ENCODE measurements around the gene CCT6A.

- no peak for TF ChIP-seq CTCF (IDR thresholded peaks at IDR 0.05; ENCODE audit: poor library complexity, severe bottlenecking)
- TF ChIP-seq REST (IDR thresholded peaks at IDR 0.05; ENCODE audit: borderline replicate concordance) = no peak
- no peak for TF ChIP-seq TAF1 (IDR thresholded peaks at IDR 0.05; ENCODE audit: low read depth)
Measured at GRCh38 chr7:56007891-56008290, 43.7 kb upstream of the CCT6A start.

All from neural cell (in vitro differentiated cells).